Measurements from ENCODE around the gene MTARC2. TPM values are rescaled to one million over a fixed set of nuclear protein-coding genes. Genes with fewer than 3 reads are reported as not detected.
A peak's percentile ranks its signal among the peaks of the same experiment; 100 is the strongest.

MTARC2 gene
- total and polyA plus RNA-seq, 8 donors: 7.3 to 83.4 (median 20.9) TPM

DNA sequence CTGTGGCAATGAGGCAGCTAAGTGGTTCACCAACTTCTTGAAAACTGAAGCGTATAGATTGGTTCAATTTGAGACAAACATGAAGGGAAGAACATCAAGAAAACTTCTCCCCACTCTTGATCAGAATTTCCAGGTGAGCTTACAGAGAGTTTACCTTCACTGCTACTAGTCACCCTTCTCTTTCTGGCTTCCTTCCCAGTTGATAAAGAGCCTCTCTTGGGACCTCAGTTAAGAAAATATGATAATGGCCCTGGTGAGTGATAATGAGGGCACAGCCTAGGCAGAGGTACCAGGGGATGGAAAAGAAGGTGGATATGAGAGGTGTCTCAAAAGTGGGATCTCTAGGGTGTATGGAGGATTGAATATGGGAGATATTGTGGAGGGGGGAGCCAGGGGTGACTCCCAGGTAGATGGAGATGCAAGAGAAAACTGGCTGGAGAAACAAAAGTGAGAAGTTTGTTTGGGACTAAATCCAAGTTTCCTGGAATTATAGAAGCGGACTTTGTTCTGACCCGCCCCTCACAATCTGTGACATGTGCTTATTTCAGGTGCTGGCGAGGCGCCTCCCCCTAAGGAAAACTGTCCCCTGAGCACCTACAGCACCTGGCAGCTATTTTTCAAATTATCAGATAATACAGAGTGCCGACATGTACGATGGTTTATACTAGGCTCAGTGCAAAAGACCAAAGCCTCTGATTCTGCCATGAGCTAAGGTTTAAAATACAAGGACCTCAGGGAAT lies 13.7 kb downstream of the MTARC2 start:
- WGBS, 5 donors: 34 to 59% (median 48%) methylated on average over 7 of the region's 7 CpGs
- Histone ChIP-seq H3K27me3 (no peaks in the 10 kb centered on the region), H3K4me1 (peaks cover 14 to 24% (median 20%) of the 10 kb centered on the region in 4 donors), H3K36me3 (peaks cover 0 to 49% (median 42%) of the 10 kb centered on the region in 4 donors), H3K9me3 (no peaks in the 10 kb centered on the region), H3K4me3 (no peak overlapping the region), H3K27ac (peak overlapping the region; percentile 57 to 77 (median 63))
- TF ChIP-seq EP300 (IDR thresholded peaks at IDR 0.05) (no peak), POLR2AphosphoS5 (IDR thresholded peaks at IDR 0.05) (peak in 1 of 3 donors; percentile 40)
- DNase-seq: peak; percentile 71 to 83
- intact Hi-C loops (cut with DNase I; ENCODE audit: low total_unique reads): no loop called here

DNA sequence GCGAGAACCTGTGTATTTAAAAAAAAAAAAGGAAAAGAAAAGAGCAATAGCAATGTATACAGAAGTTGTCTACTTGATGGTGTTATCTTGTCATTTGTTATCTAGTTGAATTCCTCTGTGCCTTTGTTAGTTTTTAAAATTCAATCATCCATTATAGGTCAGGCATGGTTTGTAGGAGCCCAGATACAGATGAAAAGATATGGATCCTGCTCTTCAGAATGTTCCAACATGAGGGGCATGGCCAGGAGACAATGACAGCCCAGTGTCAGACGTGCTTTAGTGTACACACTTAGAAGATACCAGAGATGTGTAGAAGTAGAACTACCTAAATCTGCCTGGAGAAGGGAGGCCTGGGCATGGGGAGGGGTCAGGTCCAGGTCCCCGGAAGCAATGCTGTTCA lies 16.6 kb downstream of the MTARC2 start:
- 86 to 96% (median 92%) methylated on average over 3 of the region's 3 CpGs for whole genome bisulfite sequencing, 5 donors
- intact Hi-C loops (cut with DNase I; ENCODE audit: low total_unique reads): no loop called here

DNA sequence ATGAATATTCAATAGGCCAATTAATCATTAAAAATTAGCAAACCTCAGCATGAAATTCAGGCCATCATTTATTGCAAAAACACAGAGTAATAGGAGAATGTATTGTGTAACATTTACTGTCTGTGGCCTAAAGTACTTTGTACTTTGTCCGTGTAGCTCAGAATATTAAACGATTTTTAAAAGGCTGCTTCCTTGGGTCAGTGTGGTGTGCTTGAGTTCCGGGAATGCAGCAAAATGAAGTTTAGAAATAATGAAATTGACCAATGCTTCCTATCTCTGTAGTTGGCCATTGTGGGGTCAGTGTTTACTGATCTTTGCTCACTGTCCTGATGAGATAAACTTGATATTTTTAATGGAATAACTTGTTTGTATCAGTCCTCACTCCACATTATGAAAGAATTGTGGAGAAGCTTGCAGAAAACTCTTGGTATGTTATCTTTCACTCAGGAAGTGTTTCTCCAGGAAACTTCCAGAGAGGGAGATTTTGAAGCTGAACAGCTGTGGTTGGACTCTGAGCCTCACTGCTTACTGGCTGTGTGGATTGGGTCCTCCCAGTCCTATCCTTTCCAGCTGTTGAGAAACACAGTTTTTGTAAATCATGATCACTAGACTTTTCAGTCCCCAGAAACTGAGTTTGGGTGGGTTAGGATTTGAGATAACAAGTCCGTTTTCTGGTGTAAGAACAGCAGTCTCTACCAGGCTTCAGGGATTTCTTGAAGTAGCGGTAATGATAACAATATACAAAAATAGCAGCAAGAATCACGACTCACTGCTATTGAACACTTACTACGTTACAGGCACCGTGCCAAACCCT lies 19.4 kb downstream of the MTARC2 start:
- Histone ChIP-seq H3K4me1 (peaks cover 9 to 31% (median 19%) of the 10 kb centered on the region in 4 donors), H3K27ac (peak overlapping the region in 4 of 5 donors; percentile 17 to 80 (median 58)), H3K27me3 (no peaks in the 10 kb centered on the region), H3K9me3 (no peaks in the 10 kb centered on the region), H3K36me3 (peaks cover 13 to 68% (median 58%) of the 10 kb centered on the region in 4 donors), H3K4me3 (no peak overlapping the region)
- intact Hi-C loops (cut with DNase I; ENCODE audit: low total_unique reads): no loop called here
- peak in 1 of 2 donors; percentile 81 for DNase-seq
- no peak for TF ChIP-seq POLR2A (IDR thresholded peaks at IDR 0.05)
- TF ChIP-seq, protein P1, sequence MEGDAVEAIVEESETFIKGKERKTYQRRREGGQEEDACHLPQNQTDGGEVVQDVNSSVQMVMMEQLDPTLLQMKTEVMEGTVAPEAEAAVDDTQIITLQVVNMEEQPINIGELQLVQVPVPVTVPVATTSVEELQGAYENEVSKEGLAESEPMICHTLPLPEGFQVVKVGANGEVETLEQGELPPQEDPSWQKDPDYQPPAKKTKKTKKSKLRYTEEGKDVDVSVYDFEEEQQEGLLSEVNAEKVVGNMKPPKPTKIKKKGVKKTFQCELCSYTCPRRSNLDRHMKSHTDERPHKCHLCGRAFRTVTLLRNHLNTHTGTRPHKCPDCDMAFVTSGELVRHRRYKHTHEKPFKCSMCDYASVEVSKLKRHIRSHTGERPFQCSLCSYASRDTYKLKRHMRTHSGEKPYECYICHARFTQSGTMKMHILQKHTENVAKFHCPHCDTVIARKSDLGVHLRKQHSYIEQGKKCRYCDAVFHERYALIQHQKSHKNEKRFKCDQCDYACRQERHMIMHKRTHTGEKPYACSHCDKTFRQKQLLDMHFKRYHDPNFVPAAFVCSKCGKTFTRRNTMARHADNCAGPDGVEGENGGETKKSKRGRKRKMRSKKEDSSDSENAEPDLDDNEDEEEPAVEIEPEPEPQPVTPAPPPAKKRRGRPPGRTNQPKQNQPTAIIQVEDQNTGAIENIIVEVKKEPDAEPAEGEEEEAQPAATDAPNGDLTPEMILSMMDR (IDR thresholded peaks at IDR 0.05): no peak
- TF ChIP-seq POLR2AphosphoS5 (IDR thresholded peaks at IDR 0.05): no peak
- TF ChIP-seq EP300 (IDR thresholded peaks at IDR 0.05): no peak
- WGBS, 5 donors: 23 to 34% (median 28%) methylated on average over 8 of the region's 8 CpGs

More for the DNA sequence above, 16.6 kb downstream of the MTARC2 start:
- peaks cover 4 to 52% (median 43%) of the 10 kb centered on the region in 4 donors for H3K36me3 ChIP-seq
- DNase-seq: no peak
- H3K4me1 ChIP-seq: peaks cover 20 to 45% (median 27%) of the 10 kb centered on the region in 4 donors
- no peak overlapping the region for H3K27ac ChIP-seq
- no peak overlapping the region for H3K4me3 ChIP-seq
- H3K27me3 ChIP-seq: no peaks in the 10 kb centered on the region
- no peak for TF ChIP-seq EP300 (IDR thresholded peaks at IDR 0.05)
- no peak for TF ChIP-seq POLR2A (IDR thresholded peaks at IDR 0.05)
- TF ChIP-seq POLR2AphosphoS5 (IDR thresholded peaks at IDR 0.05): no peak
- TF ChIP-seq, protein P1 (IDR thresholded peaks at IDR 0.05): no peak
- H3K9me3 ChIP-seq: no peaks in the 10 kb centered on the region

DNA sequence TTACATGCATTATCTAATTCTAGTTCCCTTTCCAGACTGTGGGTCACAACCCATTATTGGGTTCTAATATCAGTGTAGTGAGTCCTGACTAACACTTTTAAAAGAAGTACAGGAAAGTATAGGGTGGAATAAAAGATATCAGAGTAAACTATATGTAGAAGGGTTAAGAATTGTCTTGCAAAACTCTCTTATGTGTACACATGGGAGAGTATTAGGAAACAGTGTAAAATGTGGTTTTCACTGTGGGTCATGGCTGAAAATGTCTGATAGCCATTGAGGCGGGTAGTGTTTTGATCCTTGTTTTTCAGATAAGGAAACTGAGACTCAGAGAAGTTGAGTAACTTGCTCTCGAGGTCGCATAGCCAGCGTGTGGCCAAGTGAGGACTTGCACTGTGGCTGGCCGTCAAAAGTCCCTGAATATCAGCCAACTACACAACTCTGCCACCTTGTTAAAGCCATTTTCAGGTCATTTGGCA lies 20.0 kb downstream of the MTARC2 start:
- WGBS, 5 donors: 24 to 48% (median 45%) methylated on average over 5 of the region's 5 CpGs
- intact Hi-C loops (cut with DNase I; ENCODE audit: low total_unique reads): no loop called here
- Histone ChIP-seq H3K4me1 (peaks cover 2 to 24% (median 13%) of the 10 kb centered on the region in 4 donors), H3K27me3 (no peaks in the 10 kb centered on the region), H3K36me3 (peaks cover 13 to 68% (median 51%) of the 10 kb centered on the region in 4 donors), H3K4me3 (no peak overlapping the region), H3K9me3 (no peaks in the 10 kb centered on the region), H3K27ac (peak overlapping the region in 4 of 5 donors; percentile 17 to 80 (median 58))
- peak in 1 of 2 donors; percentile 62 for DNase-seq
- TF ChIP-seq EP300 (IDR thresholded peaks at IDR 0.05): no peak
- TF ChIP-seq, protein P1 (IDR thresholded peaks at IDR 0.05): peak in 2 of 7 experiments; percentile 14 to 16
- TF ChIP-seq POLR2AphosphoS5 (IDR thresholded peaks at IDR 0.05): peak in 1 of 3 donors; percentile 51

Measured in stomach (tissue), 9 donors.